ENCODE data around the gene DAD1. TPM values are rescaled to one million over a fixed set of nuclear protein-coding genes. Genes with fewer than 3 reads are reported as not detected.

DAD1 gene
- total RNA-seq, 1 donor from 2014 or later, result 155 TPM

GRCh38 chr14:22536853-22537338 lies 52.1 kb downstream of the DAD1 start:
- no peaks in the 10 kb centered on the region for H3K36me3 Mint-ChIP-seq (ENCODE audit: low read depth)
- no peak overlapping the region for H3K4me3 Mint-ChIP-seq
- no peaks in the 10 kb centered on the region for H3K9me3 Mint-ChIP-seq
- no peak overlapping the region for H3K27ac Mint-ChIP-seq (ENCODE audit: unreplicated experiment)
- no peak for DNase-seq (ENCODE audit: low read depth, low spot score)
- H3K27me3 Mint-ChIP-seq (ENCODE audit: low read depth), result no peaks in the 10 kb centered on the region
- H3K4me1 Mint-ChIP-seq, result no peaks in the 10 kb centered on the region
- TF ChIP-seq, protein P1, sequence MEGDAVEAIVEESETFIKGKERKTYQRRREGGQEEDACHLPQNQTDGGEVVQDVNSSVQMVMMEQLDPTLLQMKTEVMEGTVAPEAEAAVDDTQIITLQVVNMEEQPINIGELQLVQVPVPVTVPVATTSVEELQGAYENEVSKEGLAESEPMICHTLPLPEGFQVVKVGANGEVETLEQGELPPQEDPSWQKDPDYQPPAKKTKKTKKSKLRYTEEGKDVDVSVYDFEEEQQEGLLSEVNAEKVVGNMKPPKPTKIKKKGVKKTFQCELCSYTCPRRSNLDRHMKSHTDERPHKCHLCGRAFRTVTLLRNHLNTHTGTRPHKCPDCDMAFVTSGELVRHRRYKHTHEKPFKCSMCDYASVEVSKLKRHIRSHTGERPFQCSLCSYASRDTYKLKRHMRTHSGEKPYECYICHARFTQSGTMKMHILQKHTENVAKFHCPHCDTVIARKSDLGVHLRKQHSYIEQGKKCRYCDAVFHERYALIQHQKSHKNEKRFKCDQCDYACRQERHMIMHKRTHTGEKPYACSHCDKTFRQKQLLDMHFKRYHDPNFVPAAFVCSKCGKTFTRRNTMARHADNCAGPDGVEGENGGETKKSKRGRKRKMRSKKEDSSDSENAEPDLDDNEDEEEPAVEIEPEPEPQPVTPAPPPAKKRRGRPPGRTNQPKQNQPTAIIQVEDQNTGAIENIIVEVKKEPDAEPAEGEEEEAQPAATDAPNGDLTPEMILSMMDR (conservative IDR thresholded peaks at IDR 0.05), result no peak

- Mint-ChIP-seq H3K4me3 (no peak overlapping the region), H3K4me1 (no peaks in the 10 kb centered on the region), H3K27ac (ENCODE audit: unreplicated experiment) (no peak overlapping the region), H3K36me3 (ENCODE audit: low read depth) (no peaks in the 10 kb centered on the region), H3K27me3 (ENCODE audit: low read depth) (no peaks in the 10 kb centered on the region), H3K9me3 (no peaks in the 10 kb centered on the region)
- no peak for DNase-seq (ENCODE audit: low read depth, low spot score)
- TF ChIP-seq, protein P1 (conservative IDR thresholded peaks at IDR 0.05), result no peak
These were observed 53.1 kb downstream of the DAD1 start for GRCh38 chr14:22535916-22536315.

GRCh38 chr14:22535126-22535525 lies 53.9 kb downstream of the DAD1 start:
- DNase-seq (ENCODE audit: low read depth, low spot score), result no peak
- H3K4me3 Mint-ChIP-seq, result no peak overlapping the region
- no peaks in the 10 kb centered on the region for H3K9me3 Mint-ChIP-seq
- no peaks in the 10 kb centered on the region for H3K27me3 Mint-ChIP-seq (ENCODE audit: low read depth)
- TF ChIP-seq, protein P1 (conservative IDR thresholded peaks at IDR 0.05), result no peak
- H3K36me3 Mint-ChIP-seq (ENCODE audit: low read depth), result no peaks in the 10 kb centered on the region
- H3K27ac Mint-ChIP-seq (ENCODE audit: unreplicated experiment), result no peak overlapping the region
- H3K4me1 Mint-ChIP-seq, result no peaks in the 10 kb centered on the region

GRCh38 chr14:22534547-22534946 lies 54.5 kb downstream of the DAD1 start:
- no peaks in the 10 kb centered on the region for H3K36me3 Mint-ChIP-seq (ENCODE audit: low read depth)
- no peak for DNase-seq (ENCODE audit: low read depth, low spot score)
- no peak overlapping the region for H3K27ac Mint-ChIP-seq (ENCODE audit: unreplicated experiment)
- H3K27me3 Mint-ChIP-seq (ENCODE audit: low read depth), result no peaks in the 10 kb centered on the region
- H3K4me3 Mint-ChIP-seq, result no peak overlapping the region
- TF ChIP-seq, protein P1 (conservative IDR thresholded peaks at IDR 0.05), result no peak
- no peaks in the 10 kb centered on the region for H3K9me3 Mint-ChIP-seq
- H3K4me1 Mint-ChIP-seq, result no peaks in the 10 kb centered on the region

- H3K27me3 Mint-ChIP-seq (ENCODE audit: low read depth), result no peaks in the 10 kb centered on the region
- no peaks in the 10 kb centered on the region for H3K9me3 Mint-ChIP-seq
- TF ChIP-seq, protein P1 (conservative IDR thresholded peaks at IDR 0.05), result no peak
- no peak overlapping the region for H3K4me3 Mint-ChIP-seq
- H3K27ac Mint-ChIP-seq (ENCODE audit: unreplicated experiment), result no peak overlapping the region
- DNase-seq (ENCODE audit: low read depth, low spot score), result no peak
- H3K4me1 Mint-ChIP-seq, result no peaks in the 10 kb centered on the region
- no peaks in the 10 kb centered on the region for H3K36me3 Mint-ChIP-seq (ENCODE audit: low read depth)
These were observed 55.2 kb downstream of the DAD1 start for GRCh38 chr14:22533739-22534359.
